Fibroblast of the aortic adventitia (primary cell): ENCODE measurements around the gene CPSF4L. TPM values are rescaled to one million over a fixed set of nuclear protein-coding genes. Genes with fewer than 3 reads are reported as not detected.

ENCODE experiments used
- DNase-seq: peaks from one replicate; pipeline ENCODE4 v3.0.0-alpha.2; 2010; ENCODE audit warnings: low read depth
- H3K4me3 ChIP-seq: 2 replicates; pipeline ENCODE4 v1.5.1; 2011; ENCODE audit warnings: low read depth, mild to moderate bottlenecking, control low read depth, low read length, moderate library complexity
- CTCF ChIP-seq: IDR thresholded peaks from 2 replicates; pipeline ENCODE4 v1.5.1; 2011; ENCODE audit warnings: mild to moderate bottlenecking, low read length, control low read depth, inconsistent platforms; ENCODE audit not compliant: insufficient read depth
- total RNA-seq: library from RNA; depleted of rRNA; stranded (reverse); fragments of >200 nt; gene quantifications from 2 replicates; pipeline ENCODE4 v1.2.3, GENCODE V29; 2012; ENCODE audit warnings: low replicate concordance

Gene CPSF4L
- total RNA-seq, 1 donor = not detected

GRCh38 chr17:73203788-73204479 lies 57.7 kb downstream of the CPSF4L start:
- no peak overlapping the region for H3K4me3 ChIP-seq
- no peak for DNase-seq
- TF ChIP-seq CTCF = no peak

GRCh38 chr17:73203135-73203787 lies 58.4 kb downstream of the CPSF4L start:
- DNase-seq = peak; percentile 51
- no peak overlapping the region for H3K4me3 ChIP-seq
- TF ChIP-seq CTCF = no peak

GRCh38 chr17:73201215-73202069 lies 60.2 kb downstream of the CPSF4L start:
- no peak for DNase-seq
- H3K4me3 ChIP-seq = no peak overlapping the region
- no peak for TF ChIP-seq CTCF

GRCh38 chr17:73200476-73200875 lies 61.2 kb downstream of the CPSF4L start:
- DNase-seq = no peak
- no peak overlapping the region for H3K4me3 ChIP-seq
- no peak for TF ChIP-seq CTCF

- TF ChIP-seq CTCF = no peak
- no peak for DNase-seq
- no peak overlapping the region for H3K4me3 ChIP-seq
Measured at GRCh38 chr17:73199751-73200317, 61.8 kb downstream of the CPSF4L start.

GRCh38 chr17:73198930-73199260 lies 62.8 kb downstream of the CPSF4L start:
- DNase-seq = no peak
- H3K4me3 ChIP-seq = no peak overlapping the region
- no peak for TF ChIP-seq CTCF

Other genes with a start within 250 kb of the CPSF4L start
- 15.8 and 30.5 TPM in 2 replicates for gene SLC39A11, start 169.2 kb downstream of the CPSF4L start, total RNA-seq
- gene SSTR2, start 96.9 kb downstream of the CPSF4L start, total RNA-seq = 2.9 TPM in 1 of 2 replicates, not detected in the other
- gene COG1, start 68.8 kb downstream of the CPSF4L start, total RNA-seq = 9.1 and 28.1 TPM in 2 replicates
- 35.5 and 41.8 TPM in 2 replicates for gene CDC42EP4, start 50.1 kb upstream of the CPSF4L start, total RNA-seq